ENCODE measurements around the gene OR52B6.

The OR52B6 gene

DNA sequence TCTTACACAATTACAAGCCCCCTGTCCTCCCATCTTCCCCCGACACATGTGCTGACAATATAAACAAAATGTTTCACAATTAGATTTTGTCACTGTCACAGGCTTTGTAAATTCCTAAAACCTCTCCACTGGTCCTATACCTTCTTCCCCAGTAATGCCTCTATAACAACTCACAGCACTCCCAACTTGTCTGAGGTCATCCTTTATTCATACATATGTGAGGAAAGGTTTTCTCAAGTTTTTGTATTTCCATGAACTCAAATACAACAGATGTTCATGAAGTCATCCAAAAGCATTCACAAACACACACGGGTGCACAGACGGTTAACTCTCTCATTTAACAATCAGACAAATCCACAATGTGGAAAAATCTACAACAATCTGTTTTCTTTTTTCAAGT lies 34.2 kb upstream of the OR52B6 start:
- ChIA-PET CTCF (no interaction called here), POLR2A (no interaction called here)
- no peak for DNase-seq (ENCODE audit: extremely low spot score)
- TF ChIP-seq L3MBTL2 (conservative IDR thresholded peaks at IDR 0.05) (no peak), BHLHE40 (IDR thresholded peaks at IDR 0.05; ENCODE audit: borderline replicate concordance) (no peak), NFRKB (IDR thresholded peaks at IDR 0.05) (no peak), LEF1 (IDR thresholded peaks at IDR 0.05; ENCODE audit: borderline replicate concordance) (no peak), ZNF384 (IDR thresholded peaks at IDR 0.05) (no peak), SUZ12 (IDR thresholded peaks at IDR 0.05) (no peak), FOXK2 (IDR thresholded peaks at IDR 0.05) (no peak), TARDBP (IDR thresholded peaks at IDR 0.05) (no peak), HDGF (IDR thresholded peaks at IDR 0.05; ENCODE audit: borderline replicate concordance) (no peak), ELF4 (IDR thresholded peaks at IDR 0.05) (no peak), FOXM1 (IDR thresholded peaks at IDR 0.05; ENCODE audit: borderline replicate concordance) (no peak)
- TF ChIP-seq, protein P1, sequence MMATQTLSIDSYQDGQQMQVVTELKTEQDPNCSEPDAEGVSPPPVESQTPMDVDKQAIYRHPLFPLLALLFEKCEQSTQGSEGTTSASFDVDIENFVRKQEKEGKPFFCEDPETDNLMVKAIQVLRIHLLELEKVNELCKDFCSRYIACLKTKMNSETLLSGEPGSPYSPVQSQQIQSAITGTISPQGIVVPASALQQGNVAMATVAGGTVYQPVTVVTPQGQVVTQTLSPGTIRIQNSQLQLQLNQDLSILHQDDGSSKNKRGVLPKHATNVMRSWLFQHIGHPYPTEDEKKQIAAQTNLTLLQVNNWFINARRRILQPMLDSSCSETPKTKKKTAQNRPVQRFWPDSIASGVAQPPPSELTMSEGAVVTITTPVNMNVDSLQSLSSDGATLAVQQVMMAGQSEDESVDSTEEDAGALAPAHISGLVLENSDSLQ (IDR thresholded peaks at IDR 0.05): no peak

DNA sequence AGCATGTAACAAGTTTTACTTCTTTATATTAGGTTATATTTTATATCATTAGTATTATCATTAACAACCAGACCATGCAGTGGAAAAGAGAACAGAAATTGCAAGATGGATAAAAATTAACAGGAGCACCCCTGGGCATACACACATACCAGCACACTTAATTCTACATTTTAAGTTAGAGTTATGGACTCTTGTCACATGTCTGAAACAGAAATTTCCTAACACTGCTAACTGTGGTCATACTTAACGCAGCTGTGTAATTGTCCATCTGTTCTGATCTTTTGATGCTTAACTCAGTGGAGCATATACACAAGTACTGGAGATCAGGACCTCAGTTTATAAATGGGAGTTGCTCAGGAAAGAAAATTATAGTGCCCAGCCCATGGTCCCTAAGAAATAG lies 32.7 kb upstream of the OR52B6 start:
- ChIA-PET CTCF (no interaction called here), POLR2A (no interaction called here)
- DNase-seq (ENCODE audit: extremely low spot score): no peak
- TF ChIP-seq FOXK2 (IDR thresholded peaks at IDR 0.05) (no peak), TARDBP (IDR thresholded peaks at IDR 0.05) (no peak), NFRKB (IDR thresholded peaks at IDR 0.05) (no peak), CTBP1 (IDR thresholded peaks at IDR 0.05; ENCODE audit: borderline replicate concordance) (no peak), FOXA1 (IDR thresholded peaks at IDR 0.05) (no peak), L3MBTL2 (conservative IDR thresholded peaks at IDR 0.05) (no peak), BHLHE40 (IDR thresholded peaks at IDR 0.05; ENCODE audit: borderline replicate concordance) (no peak), SUZ12 (IDR thresholded peaks at IDR 0.05) (no peak), ZNF384 (IDR thresholded peaks at IDR 0.05) (no peak), SP1 (IDR thresholded peaks at IDR 0.05) (no peak), ARNT (IDR thresholded peaks at IDR 0.05) (no peak), HDGF (IDR thresholded peaks at IDR 0.05; ENCODE audit: borderline replicate concordance) (no peak)
- TF ChIP-seq, protein P1 (IDR thresholded peaks at IDR 0.05): no peak

DNA sequence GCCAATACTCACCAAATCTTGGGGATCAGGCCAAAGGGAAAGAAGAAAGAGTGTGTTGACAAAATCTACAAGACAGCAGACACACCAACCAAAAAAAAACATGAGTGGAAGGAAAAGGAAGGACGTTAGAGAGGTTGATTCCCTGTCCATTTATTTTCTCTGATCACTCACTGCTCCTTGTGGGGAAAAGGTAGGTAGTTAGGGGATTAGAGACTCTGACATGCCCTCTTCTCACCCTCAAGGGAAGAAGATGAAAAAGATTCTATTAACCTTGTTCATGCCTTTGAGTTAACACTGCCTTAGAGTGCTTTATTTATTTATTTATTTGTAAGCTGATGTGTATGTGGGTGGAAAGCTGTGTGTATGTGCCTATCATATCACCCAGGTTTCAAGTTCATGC lies 32.2 kb upstream of the OR52B6 start, which contains the start of gene OR52H1:
Gene OR52H1, minus strand, starts transcription at position 101 of the 400 bp plus-strand sequence. CDS start 3,035 bp downstream, outside the sequence.
- CTCF ChIA-PET: no interaction called here
- POLR2A ChIA-PET: no interaction called here
- no peak for DNase-seq (ENCODE audit: extremely low spot score)
- no peak for TF ChIP-seq BHLHE40 (IDR thresholded peaks at IDR 0.05; ENCODE audit: borderline replicate concordance)
- no peak for TF ChIP-seq ZNF384 (IDR thresholded peaks at IDR 0.05)
- TF ChIP-seq ARNT (IDR thresholded peaks at IDR 0.05): no peak
- TF ChIP-seq SUZ12 (IDR thresholded peaks at IDR 0.05): no peak
- TF ChIP-seq CTBP1 (IDR thresholded peaks at IDR 0.05; ENCODE audit: borderline replicate concordance): no peak
- no peak for TF ChIP-seq HDGF (IDR thresholded peaks at IDR 0.05; ENCODE audit: borderline replicate concordance)
- no peak for TF ChIP-seq ELF4 (IDR thresholded peaks at IDR 0.05)
- TF ChIP-seq FOXK2 (IDR thresholded peaks at IDR 0.05): no peak
- TF ChIP-seq LEF1 (IDR thresholded peaks at IDR 0.05; ENCODE audit: borderline replicate concordance): no peak
- no peak for TF ChIP-seq NFRKB (IDR thresholded peaks at IDR 0.05)
- TF ChIP-seq FOXA1 (IDR thresholded peaks at IDR 0.05): no peak
- TF ChIP-seq FOXM1 (IDR thresholded peaks at IDR 0.05; ENCODE audit: borderline replicate concordance): no peak
- no peak for TF ChIP-seq TARDBP (IDR thresholded peaks at IDR 0.05)
- no peak for TF ChIP-seq SP1 (IDR thresholded peaks at IDR 0.05)
- no peak for TF ChIP-seq L3MBTL2 (conservative IDR thresholded peaks at IDR 0.05)
- TF ChIP-seq, protein P1 (IDR thresholded peaks at IDR 0.05): no peak

DNA sequence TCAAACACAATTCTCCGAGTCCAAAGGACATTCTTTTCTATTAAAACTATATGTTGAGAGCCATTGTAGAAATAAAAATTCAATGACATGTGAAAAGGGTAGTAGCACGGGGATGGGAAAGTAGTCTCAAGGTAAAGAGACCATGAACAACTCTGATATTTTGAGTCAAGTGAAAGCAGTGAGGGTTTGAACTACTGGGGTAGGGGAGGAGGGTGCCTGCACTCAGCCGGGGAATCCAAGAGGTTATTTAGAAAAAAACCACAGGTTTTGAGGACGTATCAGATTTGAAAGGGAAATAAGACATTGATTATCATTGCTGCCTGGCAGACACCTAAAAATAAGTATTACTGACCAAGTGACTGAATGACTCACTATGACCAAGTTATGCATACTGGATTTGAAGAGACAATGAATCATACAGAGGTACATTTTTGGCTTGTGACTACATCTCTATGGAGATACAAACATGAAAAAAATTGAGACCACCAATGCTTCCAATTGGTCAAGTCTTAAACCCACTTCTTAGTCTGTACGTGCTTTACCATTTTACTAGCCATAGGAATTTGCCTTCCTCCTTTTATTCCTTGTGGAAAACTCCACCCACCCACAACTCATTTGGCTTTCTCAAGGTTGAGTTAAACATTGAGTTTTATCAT lies 30.1 kb upstream of the OR52B6 start:
- CTCF ChIA-PET: no interaction called here

DNA sequence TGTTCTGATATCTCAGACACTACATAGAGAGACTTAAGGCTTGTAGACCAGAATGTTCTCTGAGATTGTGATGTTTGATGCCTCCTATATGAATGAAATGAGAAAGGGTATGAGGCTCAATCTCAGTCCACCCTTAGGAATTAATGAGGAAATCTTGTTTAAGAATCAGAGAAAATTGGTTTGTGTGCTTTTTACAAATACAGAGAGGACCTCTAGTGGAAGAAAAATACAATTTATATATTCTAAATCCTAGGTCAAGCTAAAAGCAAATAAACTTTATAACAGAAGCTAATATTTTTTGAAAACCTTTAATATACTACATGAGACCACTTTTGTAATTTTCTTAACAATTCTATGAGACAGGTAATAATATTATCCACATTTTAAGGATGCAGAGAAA lies 27.3 kb upstream of the OR52B6 start:
- DNase-seq (ENCODE audit: extremely low spot score): no peak
- TF ChIP-seq ELF4 (IDR thresholded peaks at IDR 0.05): no peak
- TF ChIP-seq L3MBTL2 (conservative IDR thresholded peaks at IDR 0.05): no peak
- no peak for TF ChIP-seq ARNT (IDR thresholded peaks at IDR 0.05)
- no peak for TF ChIP-seq NFRKB (IDR thresholded peaks at IDR 0.05)
- TF ChIP-seq SUZ12 (IDR thresholded peaks at IDR 0.05): no peak
- TF ChIP-seq TARDBP (IDR thresholded peaks at IDR 0.05): no peak
- no peak for TF ChIP-seq BHLHE40 (IDR thresholded peaks at IDR 0.05; ENCODE audit: borderline replicate concordance)
- no peak for TF ChIP-seq HDGF (IDR thresholded peaks at IDR 0.05; ENCODE audit: borderline replicate concordance)
- TF ChIP-seq, protein P1 (IDR thresholded peaks at IDR 0.05): no peak
- TF ChIP-seq FOXA1 (IDR thresholded peaks at IDR 0.05): no peak
- TF ChIP-seq SP1 (IDR thresholded peaks at IDR 0.05): no peak
- TF ChIP-seq FOXK2 (IDR thresholded peaks at IDR 0.05): no peak
- TF ChIP-seq CTBP1 (IDR thresholded peaks at IDR 0.05; ENCODE audit: borderline replicate concordance): no peak
- no peak for TF ChIP-seq LEF1 (IDR thresholded peaks at IDR 0.05; ENCODE audit: borderline replicate concordance)
- no peak for TF ChIP-seq ZNF384 (IDR thresholded peaks at IDR 0.05)
- no peak for TF ChIP-seq FOXM1 (IDR thresholded peaks at IDR 0.05; ENCODE audit: borderline replicate concordance)
- ChIA-PET POLR2A (no interaction called here), CTCF (no interaction called here)

More for the DNA sequence above, 30.1 kb upstream of the OR52B6 start:
- POLR2A ChIA-PET: no interaction called here
- DNase-seq (ENCODE audit: extremely low spot score): no peak
- TF ChIP-seq ZNF384 (IDR thresholded peaks at IDR 0.05): no peak
- TF ChIP-seq CTBP1 (IDR thresholded peaks at IDR 0.05; ENCODE audit: borderline replicate concordance): no peak
- TF ChIP-seq SUZ12 (IDR thresholded peaks at IDR 0.05): no peak
- TF ChIP-seq ELF4 (IDR thresholded peaks at IDR 0.05): no peak
- TF ChIP-seq, protein P1 (IDR thresholded peaks at IDR 0.05): no peak
- no peak for TF ChIP-seq SP1 (IDR thresholded peaks at IDR 0.05)
- TF ChIP-seq TARDBP (IDR thresholded peaks at IDR 0.05): no peak
- TF ChIP-seq FOXA1 (IDR thresholded peaks at IDR 0.05): no peak
- no peak for TF ChIP-seq L3MBTL2 (conservative IDR thresholded peaks at IDR 0.05)
- no peak for TF ChIP-seq ARNT (IDR thresholded peaks at IDR 0.05)
- no peak for TF ChIP-seq BHLHE40 (IDR thresholded peaks at IDR 0.05; ENCODE audit: borderline replicate concordance)
